Fibroblast of the aortic adventitia (primary cell): ENCODE measurements around the gene RPL11. TPM values are rescaled to one million over a fixed set of nuclear protein-coding genes. Genes with fewer than 3 reads are reported as not detected.

Source experiments
- DNase-seq: peaks from one replicate; pipeline ENCODE4 v3.0.0-alpha.2; 2010; ENCODE audit warnings: low read depth
- H3K4me3 ChIP-seq: 2 replicates; pipeline ENCODE4 v1.5.1; 2011; ENCODE audit warnings: low read depth, mild to moderate bottlenecking, control low read depth, low read length, moderate library complexity
- CTCF ChIP-seq: IDR thresholded peaks from 2 replicates; pipeline ENCODE4 v1.5.1; 2011; ENCODE audit warnings: mild to moderate bottlenecking, low read length, control low read depth, inconsistent platforms; ENCODE audit not compliant: insufficient read depth
- total RNA-seq: library from RNA; depleted of rRNA; stranded (reverse); fragments of >200 nt; gene quantifications from 2 replicates; pipeline ENCODE4 v1.2.3, GENCODE V29; 2012; ENCODE audit warnings: low replicate concordance

RPL11 gene
- total RNA-seq, 1 donor, result 1,073 TPM

GRCh38 chr1:23743287-23744152 is 51.9 kb downstream of the RPL11 start, which contains the start of gene ELOA:
TSS of gene ELOA (plus strand) at chr1:23743471. CDS start at chr1:23743504, 33 bp downstream.
- no peak for TF ChIP-seq CTCF
- peak; percentile 48 for DNase-seq
- H3K4me3 ChIP-seq, result peak within 1 kb of the TSS; percentile 85

GRCh38 chr1:23745515-23745914 is 53.9 kb downstream of the RPL11 start:
- peak; percentile 60 for DNase-seq
- H3K4me3 ChIP-seq, result peak overlapping the region; percentile 3

More at GRCh38 chr1:23745515-23745914, 53.9 kb downstream of the RPL11 start:
- peak; percentile 62 for TF ChIP-seq CTCF

Other genes starting within 250 kb of the RPL11 start
- gene ASAP3, start 207.6 kb upstream of the RPL11 start, total RNA-seq, result 46.9 and 65.3 TPM in 2 replicates
- 5.6 TPM in 1 of 2 replicates, not detected in the other for gene E2F2, start 160.6 kb upstream of the RPL11 start, total RNA-seq
- gene ID3, start 132.3 kb upstream of the RPL11 start, total RNA-seq, result 51.8 and 673 TPM in 2 replicates
- gene ELOA, start 51.7 kb downstream of the RPL11 start, total RNA-seq, result 33.4 and 41.9 TPM in 2 replicates
- 43.8 and 50.0 TPM in 2 replicates for gene PITHD1, start 86.6 kb downstream of the RPL11 start, total RNA-seq
- gene LYPLA2, start 99.3 kb downstream of the RPL11 start, total RNA-seq, result 11.8 and 39.9 TPM in 2 replicates
- 5.0 and 16.7 TPM in 2 replicates for gene GALE, start 108.9 kb downstream of the RPL11 start, total RNA-seq
- 28.4 and 38.1 TPM in 2 replicates for gene HMGCL, start 133.6 kb downstream of the RPL11 start, total RNA-seq
- 3.8 and 5.9 TPM in 2 replicates for gene FUCA1, start 176.5 kb downstream of the RPL11 start, total RNA-seq
- under 0.01 TPM in 1 of 2 replicates, not detected in the other for gene CNR2, start 221.6 kb downstream of the RPL11 start, total RNA-seq